NCI-H2107 treated with DMSO at 0.1 percent for 48 hours (cell line): ENCODE measurements around the gene MAPK4.
A peak's percentile ranks its signal among the peaks of the same experiment; 100 is the strongest.

Source experiments
- DNase-seq: peaks from one replicate; lab custom pipeline; 2025; ENCODE audit not compliant: unreplicated experiment; lab: John Stamatoyannopoulos, UW

MAPK4 gene

GRCh38 chr18:50653402-50654093 lies 93.7 kb downstream of the MAPK4 start:
- no peak for DNase-seq

GRCh38 chr18:50654211-50654610 lies 94.3 kb downstream of the MAPK4 start:
- peak; percentile 10 for DNase-seq

GRCh38 chr18:50654658-50655550 lies 95.0 kb downstream of the MAPK4 start:
- DNase-seq = peak; percentile 46

- DNase-seq = no peak
Observed at GRCh38 chr18:50656396-50656795, 96.5 kb downstream of the MAPK4 start.

GRCh38 chr18:50656841-50657470 lies 97.1 kb downstream of the MAPK4 start:
- DNase-seq = no peak

GRCh38 chr18:50658601-50659000 lies 98.7 kb downstream of the MAPK4 start:
- DNase-seq = no peak

- no peak for DNase-seq
Observed at GRCh38 chr18:50659091-50660003, 99.5 kb downstream of the MAPK4 start.

GRCh38 chr18:50661013-50661412 lies 101.1 kb downstream of the MAPK4 start:
- DNase-seq = no peak

- DNase-seq = peak; percentile 35
Observed at GRCh38 chr18:50662177-50662576, 102.3 kb downstream of the MAPK4 start.

GRCh38 chr18:50662775-50663383 lies 103.0 kb downstream of the MAPK4 start:
- peak; percentile 45 for DNase-seq

GRCh38 chr18:50663626-50664441 lies 103.9 kb downstream of the MAPK4 start:
- no peak for DNase-seq

- DNase-seq = no peak
Observed at GRCh38 chr18:50665015-50665414, 105.1 kb downstream of the MAPK4 start.

- DNase-seq = no peak
Observed at GRCh38 chr18:50665519-50665918, 105.6 kb downstream of the MAPK4 start.

- DNase-seq = no peak
Observed at GRCh38 chr18:50666536-50666935, 106.6 kb downstream of the MAPK4 start.

- no peak for DNase-seq
Observed at GRCh38 chr18:50671376-50671775, 111.5 kb downstream of the MAPK4 start.

GRCh38 chr18:50674307-50674980 lies 114.6 kb downstream of the MAPK4 start:
- no peak for DNase-seq

- no peak for DNase-seq
Observed at GRCh38 chr18:50675043-50675442, 115.2 kb downstream of the MAPK4 start.

GRCh38 chr18:50678651-50679050 lies 118.8 kb downstream of the MAPK4 start:
- DNase-seq = no peak

GRCh38 chr18:50679056-50679455 lies 119.2 kb downstream of the MAPK4 start:
- DNase-seq = no peak
